ENCODE measurements around the gene ZNF799. TPM values are rescaled to one million over a fixed set of nuclear protein-coding genes. Genes with fewer than 3 reads are reported as not detected.

The ZNF799 gene
- total RNA-seq, 1 experiment from 2014 or later: 3.6 TPM

GRCh38 chr19:12345197-12345596, 55.9 kb downstream of the ZNF799 start (continued):
- no peak for TF ChIP-seq YY1 (IDR thresholded peaks at IDR 0.05; ENCODE audit: extremely low read depth, insufficient replicate concordance, low read depth, low read length)
- TF ChIP-seq EGR1 (IDR thresholded peaks at IDR 0.05; ENCODE audit: low read depth): no peak
- TF ChIP-seq JUND (IDR thresholded peaks at IDR 0.05): no peak
- TF ChIP-seq SIN3A (IDR thresholded peaks at IDR 0.05; ENCODE audit: low read depth): no peak
- TF ChIP-seq ZFX (IDR thresholded peaks at IDR 0.05): no peak
- TF ChIP-seq EZH2phosphoT487 (IDR thresholded peaks at IDR 0.05; ENCODE audit: borderline replicate concordance): no peak
- no peak for TF ChIP-seq ZNF274 (IDR thresholded peaks at IDR 0.05; ENCODE audit: low read depth, low read length)
- no peak for TF ChIP-seq RAD21 (IDR thresholded peaks at IDR 0.05; ENCODE audit: low read depth)

Other genes starting within 250 kb of the ZNF799 start
- gene ZNF625, start 244.5 kb downstream of the ZNF799 start, total RNA-seq (2021; ENCODE audit: unreplicated experiment): not detected
- 4.0 TPM for gene ZNF136, start 238.2 kb downstream of the ZNF799 start, total RNA-seq (2021; ENCODE audit: unreplicated experiment)
- 3.6 TPM for gene ZNF44, start 106.4 kb downstream of the ZNF799 start, total RNA-seq (2021; ENCODE audit: unreplicated experiment)
- gene ZNF563, start 67.6 kb downstream of the ZNF799 start, total RNA-seq (2021; ENCODE audit: unreplicated experiment): not detected
- not detected for gene ZNF442, start 35.6 kb downstream of the ZNF799 start, total RNA-seq (2021; ENCODE audit: unreplicated experiment)
- gene ZNF443, start 39.8 kb upstream of the ZNF799 start, total RNA-seq (2021; ENCODE audit: unreplicated experiment): 2.9 TPM
- gene ZNF709, start 83.5 kb upstream of the ZNF799 start, total RNA-seq (2021; ENCODE audit: unreplicated experiment): not detected
- gene ZNF564, start 150.2 kb upstream of the ZNF799 start, total RNA-seq (2021; ENCODE audit: unreplicated experiment): 6.1 TPM
- 5.8 TPM for gene ZNF490, start 209.5 kb upstream of the ZNF799 start, total RNA-seq (2021; ENCODE audit: unreplicated experiment)
- gene ZNF791, start 209.6 kb upstream of the ZNF799 start, total RNA-seq (2021; ENCODE audit: unreplicated experiment): 21.2 TPM

Data from HCT116 (cell line).